GM19438 (cell line): Measurements from ENCODE around the gene NFASC.

Experiments used
- ATAC-seq: cut with Tn5 transposase; IDR thresholded peaks from one replicate; pipeline ENCODE4 v1.9.1; 2021; ENCODE audit warnings: low read depth; ENCODE audit not compliant: unreplicated experiment

NFASC gene

DNA sequence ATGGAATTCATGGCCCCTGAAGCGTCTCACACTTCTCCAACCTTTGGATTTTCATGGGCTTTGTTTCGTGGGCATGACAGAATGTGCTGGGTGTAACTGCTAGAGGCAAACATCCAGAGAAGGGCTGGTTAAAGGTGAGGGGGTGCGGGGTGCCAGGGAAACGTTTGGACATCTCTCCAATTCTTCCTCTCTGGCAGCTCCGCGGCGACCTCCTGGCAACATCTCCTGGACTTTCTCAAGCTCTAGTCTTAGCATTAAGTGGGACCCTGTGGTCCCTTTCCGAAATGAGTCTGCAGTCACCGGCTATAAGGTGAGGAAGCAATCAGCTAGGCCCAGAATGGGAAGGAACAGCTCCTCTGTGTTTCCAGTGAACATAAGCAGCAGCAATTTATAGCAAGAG is 201.6 kb downstream of the NFASC start:
- no peak for ATAC-seq
